Posterior cingulate gyrus (tissue), 11 donors: ENCODE data around the gene KCNA10.

Source experiments
- DNase-seq, 10 donors: peaks; one replicate each; pipeline versions ENCODE4 v3.0.0 to v3.0.0-alpha.2; 2020 to 2021; ENCODE audit warnings: mixed read lengths in 3 of 10
- intact Hi-C: fragments of 100-400 bp; cut with DNase I; formaldehyde crosslinking; loops from one replicate; pipeline ENCODE4 v1.15.1; 2023

The KCNA10 gene

DNA sequence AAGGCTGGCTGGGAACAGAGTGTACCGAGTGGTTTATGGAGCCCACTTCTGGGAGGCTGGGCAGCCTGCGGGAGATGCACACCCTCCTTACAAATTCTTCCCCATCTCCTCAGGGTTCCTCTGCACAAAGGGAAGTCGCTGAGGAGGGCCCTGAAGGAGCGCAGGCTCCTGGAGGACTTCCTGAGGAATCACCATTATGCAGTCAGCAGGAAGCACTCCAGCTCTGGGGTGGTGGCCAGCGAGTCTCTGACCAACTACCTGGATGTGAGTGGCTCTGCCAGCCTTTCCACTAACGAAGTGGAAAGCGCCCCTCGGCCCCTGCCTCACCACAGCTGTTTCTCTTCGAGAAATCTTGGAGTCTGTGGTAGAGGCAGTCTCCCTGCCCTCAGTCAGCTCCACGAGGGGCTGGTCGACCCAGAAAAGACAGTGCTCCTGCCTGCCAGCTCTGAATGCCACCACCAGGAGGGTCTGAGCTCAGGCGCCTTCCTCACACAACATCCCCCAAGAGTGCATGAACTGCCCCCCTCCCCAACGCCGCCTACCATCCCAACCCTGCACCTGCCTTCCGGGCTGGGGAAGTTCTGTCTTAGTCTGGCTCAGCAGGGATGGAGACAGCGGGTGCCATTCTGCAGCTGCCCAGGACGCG, 36.2 kb downstream of the KCNA10 start:
- DNase-seq: peak in 5 of 10 donors; percentile 23 to 88 (median 45)
- intact Hi-C loops: no loop called here

DNA sequence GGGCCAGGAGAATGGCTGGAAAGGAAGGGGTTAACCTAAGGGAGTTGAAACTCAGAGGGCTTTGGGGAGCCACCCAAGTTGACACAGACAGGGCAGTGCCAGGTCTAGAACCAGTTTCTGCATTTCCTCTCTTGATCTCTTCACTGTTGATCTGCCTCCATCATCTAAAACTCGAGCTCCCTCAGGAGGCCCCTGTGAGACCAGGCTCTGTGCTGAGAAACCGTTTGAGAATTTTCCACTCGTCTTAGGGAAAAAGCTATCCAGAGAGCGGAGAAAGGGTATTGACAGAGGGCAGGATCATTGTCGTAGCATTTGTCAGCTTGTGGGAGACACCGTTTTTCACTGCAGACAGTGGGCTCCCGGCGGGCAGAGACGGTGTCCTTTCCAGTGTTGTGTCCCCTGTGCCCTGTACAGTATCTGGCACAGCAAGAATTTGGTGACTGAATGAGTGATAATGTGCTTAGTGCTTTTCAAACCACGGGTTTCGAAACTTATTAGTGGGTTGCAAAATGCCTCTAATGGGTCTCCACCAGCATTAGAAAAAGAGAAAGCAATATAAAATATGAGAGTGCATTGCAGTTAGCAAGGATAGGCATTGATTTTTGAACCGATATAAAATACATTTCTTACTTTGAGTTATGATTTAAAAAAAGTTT, 36.9 kb downstream of the KCNA10 start:
- intact Hi-C loops: no loop called here
- peak in 1 of 10 donors; percentile 46 for DNase-seq

DNA sequence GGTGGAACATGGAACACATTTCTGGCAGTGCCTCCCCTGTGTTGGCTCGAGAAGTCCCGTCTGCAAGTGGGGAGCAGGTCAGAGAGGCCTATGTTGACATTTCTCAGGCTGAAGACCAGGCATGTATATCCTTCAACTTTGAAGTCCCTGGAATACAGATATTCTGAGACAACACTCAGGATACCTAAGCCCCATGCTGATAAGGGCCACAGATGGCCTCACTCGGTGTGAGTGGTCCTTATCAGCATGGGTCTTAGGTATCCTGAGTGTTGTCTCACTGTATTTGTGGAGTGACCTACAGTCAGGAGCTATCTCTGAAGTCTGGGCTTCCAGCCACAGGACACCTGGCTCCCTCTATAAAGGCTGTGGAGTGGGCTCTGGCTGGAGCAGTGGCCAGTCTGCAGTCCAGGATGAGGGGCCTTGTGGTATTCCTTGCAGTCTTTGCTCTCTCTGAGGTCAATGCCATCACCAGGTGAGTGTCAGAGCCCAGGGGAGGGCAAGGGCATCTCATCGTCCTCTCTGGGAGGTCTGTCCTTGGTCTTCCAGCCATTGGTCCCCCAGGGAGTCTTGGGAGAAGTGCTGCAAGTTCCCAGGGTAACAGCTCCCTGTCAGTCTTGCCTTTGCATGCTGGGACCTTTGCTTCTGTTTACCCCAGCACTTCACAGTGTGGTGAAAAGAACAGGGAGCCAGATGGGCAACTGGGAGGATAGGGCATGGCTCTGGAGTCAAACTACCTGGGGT, 38.4 kb downstream of the KCNA10 start:
- intact Hi-C loops: no loop called here
- DNase-seq: peak in 1 of 10 donors; percentile 63

DNA sequence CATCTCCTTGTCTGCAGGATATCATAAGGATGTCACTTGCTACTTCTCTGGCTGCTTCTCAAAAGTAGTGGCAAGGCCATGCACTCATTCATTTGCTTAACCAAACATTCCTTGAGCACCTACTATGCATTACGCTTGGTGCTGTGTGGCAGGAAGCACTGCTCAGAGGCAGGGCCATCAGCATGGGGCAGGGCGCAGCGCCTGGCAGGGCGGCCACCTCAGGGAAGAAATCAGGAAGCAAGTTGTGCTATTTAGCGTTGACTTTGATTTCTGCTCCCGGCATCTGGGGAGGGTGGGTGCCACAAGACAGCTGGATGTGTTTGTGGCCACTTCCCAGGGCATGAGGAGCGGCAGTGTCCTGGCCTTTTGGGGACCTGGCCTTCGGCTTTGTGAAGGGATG, 40.1 kb downstream of the KCNA10 start:
- intact Hi-C loops: no loop called here

DNA sequence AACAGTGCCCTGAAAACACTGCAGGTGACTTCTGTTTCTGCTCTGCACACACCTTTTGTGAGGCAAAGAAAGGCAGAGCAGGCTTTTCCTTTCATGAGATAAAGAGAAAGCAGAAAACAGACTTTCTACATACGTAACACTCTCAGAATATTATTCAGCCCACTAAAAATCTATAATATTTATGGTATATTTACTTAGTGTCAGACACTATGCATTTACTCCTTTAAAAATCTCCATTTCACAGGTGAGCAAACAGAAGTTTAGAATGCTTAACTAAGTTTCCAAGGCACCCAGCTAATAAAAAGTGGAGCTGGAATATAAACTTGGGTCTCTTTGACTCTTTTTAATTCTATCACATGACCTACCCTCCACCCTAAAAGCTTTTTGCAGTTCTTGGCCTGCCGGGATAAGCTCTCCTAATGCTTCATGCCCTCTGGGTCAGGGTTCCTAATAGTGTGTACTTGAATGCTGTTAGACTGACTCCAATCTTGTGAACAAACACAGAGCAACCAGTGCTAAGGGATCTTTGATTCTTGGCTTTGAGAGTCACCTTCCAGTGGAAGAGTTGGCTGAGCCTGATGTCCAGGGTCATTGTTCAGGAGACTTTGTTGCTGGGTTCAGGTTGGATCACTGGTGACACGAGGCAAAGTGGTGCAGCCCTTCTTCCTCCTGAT, 40.9 kb downstream of the KCNA10 start:
- intact Hi-C loops: no loop called here
- no peak for DNase-seq

More for the DNA sequence above, 40.1 kb downstream of the KCNA10 start:
- peak in 1 of 10 donors; percentile 74 for DNase-seq

DNA sequence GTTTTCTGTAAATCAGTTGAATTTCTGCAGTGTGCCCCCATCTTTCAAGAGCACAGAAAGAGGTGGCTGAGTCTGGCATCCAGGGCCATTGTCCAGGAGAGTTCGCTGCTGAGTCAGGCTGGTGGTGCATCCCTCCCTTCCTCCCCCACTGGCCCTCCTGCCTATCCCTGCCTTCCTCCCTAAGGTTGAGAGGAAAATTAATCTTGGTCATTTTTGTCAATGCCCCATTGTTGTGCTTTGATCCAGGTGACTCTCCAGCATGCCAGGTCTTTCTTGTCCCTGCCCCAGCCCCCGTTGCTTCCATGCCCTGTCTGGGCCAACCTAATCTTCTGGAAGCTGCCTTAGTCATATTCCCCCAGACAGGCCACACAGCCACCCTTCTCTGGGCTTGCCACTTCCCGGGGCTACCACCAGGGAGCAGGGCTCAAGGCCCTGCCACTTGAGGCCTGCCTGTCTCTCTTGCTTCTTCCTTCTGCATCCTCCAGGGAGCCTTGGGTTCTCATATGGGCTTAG, 41.5 kb downstream of the KCNA10 start:
- intact Hi-C loops: no loop called here
- DNase-seq: peak in 2 of 10 donors; percentile 42 to 70

DNA sequence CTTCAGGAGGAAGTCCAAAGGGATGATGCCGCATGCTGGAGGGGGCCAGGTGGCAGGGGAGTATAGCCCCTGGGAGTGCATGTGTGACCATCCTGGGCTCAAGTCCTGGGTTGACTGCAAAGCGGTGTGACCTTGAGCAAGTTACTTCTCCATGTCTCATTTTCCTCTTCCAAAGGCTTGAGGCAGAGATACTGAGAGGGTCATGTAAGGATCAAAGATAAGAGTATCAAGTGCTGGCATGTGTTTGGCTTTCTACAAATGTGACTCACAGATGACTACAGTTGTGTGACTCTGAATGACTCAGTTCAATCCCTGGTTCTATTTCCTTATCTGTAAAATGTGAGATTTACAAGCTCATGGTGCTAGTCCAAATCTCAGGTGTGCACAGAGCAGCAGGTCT, 41.9 kb downstream of the KCNA10 start:
- intact Hi-C loops: no loop called here
- peak in 2 of 10 donors; percentile 42 to 62 for DNase-seq

DNA sequence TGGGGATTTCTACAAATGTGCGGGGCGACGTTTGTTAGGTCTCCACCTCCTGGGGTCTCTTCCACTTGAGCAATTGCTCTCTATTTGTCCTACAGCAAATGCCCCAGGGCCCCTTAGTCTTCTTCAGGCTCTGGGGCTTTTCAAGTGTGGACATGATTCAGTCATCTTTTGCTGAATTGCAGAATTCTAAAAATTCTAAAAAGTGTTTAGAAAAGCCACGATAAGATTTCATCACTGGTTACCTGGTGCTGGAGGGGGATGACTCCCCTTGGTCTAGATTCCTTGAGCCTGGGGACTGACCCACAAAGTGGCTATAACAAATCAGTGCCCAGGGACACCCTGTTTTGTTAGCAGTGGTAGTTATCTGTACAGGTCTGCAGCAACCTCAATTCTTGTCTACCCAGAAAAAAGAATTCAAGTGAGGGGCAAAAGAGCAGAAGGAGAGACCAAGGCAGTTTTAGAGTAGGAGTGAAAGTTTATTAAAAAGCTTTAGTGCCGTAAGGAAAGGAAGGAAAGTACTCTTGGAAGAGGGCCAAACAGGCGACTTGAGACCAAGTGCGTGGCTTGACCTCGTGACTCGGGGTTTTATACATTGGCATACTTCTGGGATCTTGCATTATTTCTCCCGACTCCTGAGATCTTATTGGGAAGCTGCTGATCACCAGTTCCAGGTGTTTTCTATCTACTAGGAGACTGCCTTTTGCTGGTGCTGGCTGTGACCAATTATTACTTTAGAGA, 42.8 kb downstream of the KCNA10 start:
- intact Hi-C loops: no loop called here
- DNase-seq: peak in 1 of 10 donors; percentile 7

DNA sequence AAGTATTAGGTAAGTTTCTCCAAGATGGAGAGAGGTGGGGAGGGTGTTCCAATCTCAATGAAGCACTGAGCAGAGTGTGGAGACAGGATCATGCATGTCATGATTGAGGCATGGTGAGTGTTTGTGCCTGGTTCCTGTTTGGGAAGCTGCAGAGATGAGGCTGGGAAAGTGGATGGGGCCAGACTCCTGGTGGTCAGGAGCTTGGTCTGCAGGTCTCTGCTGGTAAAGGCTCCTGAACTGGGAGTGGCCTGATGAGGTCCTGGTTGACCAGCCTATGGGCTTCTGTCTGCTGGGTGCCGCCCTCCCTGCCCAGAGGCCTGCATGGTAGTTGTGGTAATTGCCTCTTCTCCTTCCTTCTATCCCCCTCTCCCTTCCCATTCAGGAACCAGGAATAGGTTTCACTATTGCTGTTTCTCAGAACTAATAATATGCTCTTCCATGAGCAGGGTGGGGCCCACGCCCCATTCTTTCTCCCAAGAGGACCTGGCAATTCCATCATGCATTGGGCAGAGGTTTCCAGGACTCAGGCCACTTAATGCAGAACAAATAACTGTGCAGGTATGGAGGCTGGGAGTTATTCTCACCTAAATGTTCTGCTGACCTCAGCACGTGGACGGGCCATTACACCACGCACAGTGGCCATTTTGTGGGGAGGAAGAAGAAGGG, 43.5 kb downstream of the KCNA10 start:
- DNase-seq: peak in 1 of 10 donors; percentile 57
- intact Hi-C loops: no loop called here

DNA sequence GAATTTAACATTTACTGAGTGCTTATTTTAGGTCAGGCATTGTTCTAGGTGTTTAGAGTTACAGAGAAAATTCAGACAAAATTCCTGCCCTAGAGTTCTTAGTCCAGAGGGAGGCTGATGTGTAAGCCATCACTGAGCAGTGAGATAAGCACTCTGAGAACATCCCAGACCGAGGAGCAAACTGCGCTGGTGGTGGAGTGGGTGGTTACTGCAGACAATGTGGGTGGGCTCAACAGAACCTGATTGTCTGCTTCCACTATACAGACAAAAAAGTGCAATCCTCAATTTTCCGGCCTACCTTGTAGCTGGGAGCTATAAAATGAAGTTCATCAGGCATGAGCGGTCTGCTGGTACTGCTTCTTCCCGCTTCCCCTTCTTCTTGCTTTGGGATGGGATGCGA, 44.5 kb downstream of the KCNA10 start:
- intact Hi-C loops: no loop called here
- DNase-seq: peak in 2 of 10 donors; percentile 74 to 78

DNA sequence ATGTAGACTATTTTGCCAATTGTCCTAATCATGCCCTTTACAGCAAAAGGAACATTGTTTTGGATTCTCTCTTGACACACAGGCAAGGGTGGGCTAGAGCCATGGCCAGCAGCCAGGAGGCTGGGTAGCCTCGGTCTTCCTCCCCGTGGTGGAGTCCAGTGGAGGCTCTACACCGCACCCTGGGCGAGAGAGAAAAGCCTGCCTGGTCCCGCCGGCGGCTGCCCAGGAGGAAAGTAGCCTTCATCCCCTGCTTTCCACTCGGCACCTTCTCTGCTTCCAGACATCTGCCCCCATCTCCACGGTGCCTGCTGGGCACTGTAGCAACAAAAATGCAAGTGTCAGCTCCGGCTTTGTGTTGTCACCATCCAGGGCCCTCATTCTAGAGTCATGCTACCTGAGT, 46.4 kb downstream of the KCNA10 start:
- intact Hi-C loops: no loop called here
- peak in 1 of 10 donors; percentile 71 for DNase-seq

DNA sequence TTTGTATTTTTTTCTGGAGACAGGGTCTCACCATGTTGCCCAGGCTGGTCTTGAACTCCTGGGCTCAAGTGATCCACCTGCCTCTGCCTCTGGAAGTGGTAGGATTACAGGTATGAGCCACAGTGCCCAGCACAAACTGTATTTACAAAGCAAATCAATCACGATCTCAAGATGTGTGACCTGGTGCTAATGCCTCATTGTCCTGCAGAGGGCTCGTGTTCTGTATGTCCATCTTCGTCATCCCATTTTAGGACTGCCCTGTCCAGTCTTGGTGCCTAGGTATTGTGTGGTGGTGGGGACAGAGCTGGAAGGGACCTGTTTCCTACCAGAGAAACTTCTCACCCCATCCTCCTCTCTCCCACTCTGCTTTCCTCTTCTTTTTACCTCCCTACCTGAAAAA, 47.8 kb downstream of the KCNA10 start:
- peak in 1 of 10 donors; percentile 24 for DNase-seq
- intact Hi-C loops: no loop called here
